Suprapubic skin (tissue), 4 donors: Measurements from ENCODE around the gene HCRTR2. TPM values are rescaled to one million over a fixed set of nuclear protein-coding genes. Genes with fewer than 3 reads are reported as not detected.
"Not testable (repeated sequence)": the region's sequence is repeated elsewhere in the genome, so short reads cannot be mapped to it uniquely, and the experiment has no call there.

ENCODE experiments used
- DNase-seq, 2 donors: peaks; one replicate each; pipeline ENCODE4 v3.0.0-alpha.2; 2019; ENCODE audit warnings: low spot score in 2 of 2
- H3K27ac ChIP-seq: fragments of 200-600 bp; sonication (generic); one replicate; pipeline ENCODE4 v1.5.1; 2019
- H3K27me3 ChIP-seq: fragments of 200-600 bp; sonication (generic); one replicate; pipeline ENCODE4 v1.5.1; 2019
- H3K36me3 ChIP-seq: fragments of 200-600 bp; sonication (generic); one replicate; pipeline ENCODE4 v1.5.1; 2019
- H3K4me1 ChIP-seq: fragments of 200-600 bp; sonication (generic); one replicate; pipeline ENCODE4 v1.5.1; 2019
- H3K4me3 ChIP-seq: fragments of 200-600 bp; sonication (generic); one replicate; pipeline ENCODE4 v1.5.1; 2019; ENCODE audit warnings: mild to moderate bottlenecking
- H3K9me3 ChIP-seq: fragments of 200-600 bp; sonication (generic); one replicate; pipeline ENCODE4 v1.5.1; 2019
- EP300 ChIP-seq: sonication (generic); formaldehyde crosslinking; IDR thresholded peaks from one replicate; pipeline ENCODE4 v1.6.1; 2017; ENCODE audit warnings: antibody characterized with exemption
- POLR2A ChIP-seq, 2 donors: fragments of 450-650 bp; IDR thresholded peaks; one replicate each; pipeline ENCODE4 v1.6.1; 2017; ENCODE audit warnings: antibody characterized with exemption in 2 of 2, mild to moderate bottlenecking in 2 of 2, moderate library complexity in 2 of 2
- POLR2AphosphoS5 ChIP-seq, 3 donors: sonication (generic); formaldehyde crosslinking; IDR thresholded peaks; one replicate each; pipeline ENCODE4 v1.6.1; 2017; ENCODE audit warnings: antibody characterized with exemption in 3 of 3
- whole genome bisulfite sequencing: methylation state at CpG from one replicate; pipeline ENCODE4 v1.1.5; 2018; 5-methylcytosine and 5-hydroxymethylcytosine counted together
- total RNA-seq, 4 donors: library from RNA; depleted of rRNA; stranded (reverse); fragments of >200 nt; gene quantifications; one replicate each; pipeline ENCODE4 v1.1.0, GENCODE V29; 2016
- TF ChIP-seq, protein P1 (sequence below), 2 donors: fragments of 200-600 bp in 1 of 2; fragments of 450-650 bp in 1 of 2; sonication (generic) in 1 of 2; IDR thresholded peaks; one replicate each; pipeline ENCODE4 v1.5.1; 2016 to 2019; ENCODE audit warnings: antibody characterized with exemption in 2 of 2, mild to moderate bottlenecking in 1 of 2, moderate library complexity in 1 of 2

Gene HCRTR2
- total RNA-seq, 4 donors from 2014 or later = not detected

- TF ChIP-seq, protein P1, sequence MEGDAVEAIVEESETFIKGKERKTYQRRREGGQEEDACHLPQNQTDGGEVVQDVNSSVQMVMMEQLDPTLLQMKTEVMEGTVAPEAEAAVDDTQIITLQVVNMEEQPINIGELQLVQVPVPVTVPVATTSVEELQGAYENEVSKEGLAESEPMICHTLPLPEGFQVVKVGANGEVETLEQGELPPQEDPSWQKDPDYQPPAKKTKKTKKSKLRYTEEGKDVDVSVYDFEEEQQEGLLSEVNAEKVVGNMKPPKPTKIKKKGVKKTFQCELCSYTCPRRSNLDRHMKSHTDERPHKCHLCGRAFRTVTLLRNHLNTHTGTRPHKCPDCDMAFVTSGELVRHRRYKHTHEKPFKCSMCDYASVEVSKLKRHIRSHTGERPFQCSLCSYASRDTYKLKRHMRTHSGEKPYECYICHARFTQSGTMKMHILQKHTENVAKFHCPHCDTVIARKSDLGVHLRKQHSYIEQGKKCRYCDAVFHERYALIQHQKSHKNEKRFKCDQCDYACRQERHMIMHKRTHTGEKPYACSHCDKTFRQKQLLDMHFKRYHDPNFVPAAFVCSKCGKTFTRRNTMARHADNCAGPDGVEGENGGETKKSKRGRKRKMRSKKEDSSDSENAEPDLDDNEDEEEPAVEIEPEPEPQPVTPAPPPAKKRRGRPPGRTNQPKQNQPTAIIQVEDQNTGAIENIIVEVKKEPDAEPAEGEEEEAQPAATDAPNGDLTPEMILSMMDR (IDR thresholded peaks at IDR 0.05) = no peak
- TF ChIP-seq POLR2A (IDR thresholded peaks at IDR 0.05) (no peak), POLR2AphosphoS5 (IDR thresholded peaks at IDR 0.05) (no peak), EP300 (no peak)
- Histone ChIP-seq H3K27me3 (no peaks in the 10 kb centered on the region), H3K4me3 (no peak overlapping the region), H3K27ac (no peak overlapping the region), H3K9me3 (no peaks in the 10 kb centered on the region), H3K4me1 (no peaks in the 10 kb centered on the region), H3K36me3 (no peaks in the 10 kb centered on the region)
- no peak for DNase-seq
Measured at GRCh38 chr6:55141611-55142010, 32.7 kb upstream of the HCRTR2 start.

DNA sequence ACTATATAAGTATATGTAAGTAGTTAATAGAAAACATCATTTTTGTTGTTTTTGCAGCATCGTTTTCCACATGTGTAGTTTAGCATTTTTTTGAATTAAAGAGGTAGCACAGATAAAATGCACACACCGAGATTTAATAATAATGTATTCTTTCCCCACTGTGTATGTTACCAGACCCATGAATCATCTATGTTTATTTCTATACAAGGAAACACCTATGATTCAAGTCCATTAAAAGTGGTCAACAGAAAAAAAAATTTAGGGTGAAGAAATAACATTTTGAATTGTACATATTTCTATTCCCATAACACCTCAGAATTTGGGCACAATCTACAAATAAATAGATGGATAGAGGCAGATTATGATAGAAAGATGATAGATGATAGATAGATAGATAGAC lies 31.7 kb upstream of the HCRTR2 start:
- no peak for DNase-seq
- TF ChIP-seq POLR2A (IDR thresholded peaks at IDR 0.05) (no peak), EP300 (no peak), POLR2AphosphoS5 (IDR thresholded peaks at IDR 0.05) (no peak)
- TF ChIP-seq, protein P1 (IDR thresholded peaks at IDR 0.05) = no peak

GRCh38 chr6:55153284-55153683 lies 21.0 kb upstream of the HCRTR2 start:
- TF ChIP-seq POLR2A (IDR thresholded peaks at IDR 0.05) (no peak), EP300 (no peak), POLR2AphosphoS5 (IDR thresholded peaks at IDR 0.05) (no peak)
- TF ChIP-seq, protein P1 (IDR thresholded peaks at IDR 0.05) = no peak
- no peaks in the 10 kb centered on the region for H3K9me3 ChIP-seq
- DNase-seq = no peak
- H3K27me3 ChIP-seq = no peaks in the 10 kb centered on the region
- WGBS = 79% methylated on average over 1 of the region's 1 CpG
- no peak overlapping the region for H3K27ac ChIP-seq
- H3K36me3 ChIP-seq = no peaks in the 10 kb centered on the region
- H3K4me1 ChIP-seq = no peaks in the 10 kb centered on the region
- H3K4me3 ChIP-seq = no peak overlapping the region

More for the DNA sequence above, 31.7 kb upstream of the HCRTR2 start:
- Histone ChIP-seq H3K36me3 (no peaks in the 10 kb centered on the region), H3K27ac (no peak overlapping the region), H3K4me1 (no peaks in the 10 kb centered on the region), H3K27me3 (no peaks in the 10 kb centered on the region), H3K4me3 (no peak overlapping the region), H3K9me3 (no peaks in the 10 kb centered on the region)
- 79% methylated on average over 2 of the region's 2 CpGs for WGBS

DNA sequence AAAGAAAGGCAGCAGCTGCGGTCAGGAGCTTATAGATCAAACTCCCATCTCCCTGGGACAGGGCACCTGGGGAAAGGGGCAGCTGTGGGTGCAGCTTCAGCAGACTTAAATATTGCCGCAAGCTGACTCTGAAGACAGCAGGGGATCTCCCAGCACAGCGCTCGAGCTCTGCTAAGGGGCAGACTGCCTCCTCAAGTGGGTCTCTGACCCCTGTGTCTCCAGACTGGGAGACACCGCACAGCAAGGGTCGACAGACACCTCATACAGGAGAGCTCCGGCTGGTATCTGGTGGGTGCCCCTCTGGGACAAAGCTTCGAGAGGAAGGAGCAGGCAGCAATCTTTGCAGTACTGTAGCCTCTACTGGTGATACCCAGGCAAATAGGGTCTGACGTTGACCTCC lies 15.5 kb upstream of the HCRTR2 start:
- WGBS = 88% methylated on average over 9 of the region's 9 CpGs
- not testable (repeated sequence) for H3K27me3 ChIP-seq, H3K36me3 ChIP-seq, H3K4me3 ChIP-seq, H3K9me3 ChIP-seq, DNase-seq, H3K27ac ChIP-seq, H3K4me1 ChIP-seq

DNA sequence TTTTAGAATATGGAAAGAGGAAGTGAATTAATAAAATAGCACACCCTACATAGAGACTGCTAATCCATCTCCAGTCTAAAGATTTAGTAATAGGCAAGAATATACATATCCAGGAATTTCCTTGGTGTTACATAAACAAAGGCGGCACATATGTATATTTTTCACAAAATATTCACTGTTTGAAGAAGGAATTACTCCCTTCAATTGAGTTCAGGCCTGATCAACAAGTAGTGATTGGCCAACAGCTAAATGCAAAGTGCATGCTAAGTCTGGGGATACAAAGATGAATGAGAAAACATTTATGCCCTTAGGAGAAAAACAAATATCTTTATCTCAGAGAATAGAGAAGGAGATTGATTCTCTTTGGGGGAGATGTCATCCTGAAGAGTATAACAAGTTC lies 6.5 kb upstream of the HCRTR2 start:
- Histone ChIP-seq H3K27ac (no peak overlapping the region), H3K36me3 (no peaks in the 10 kb centered on the region), H3K27me3 (no peaks in the 10 kb centered on the region), H3K4me1 (no peaks in the 10 kb centered on the region), H3K4me3 (no peak overlapping the region), H3K9me3 (no peaks in the 10 kb centered on the region)
- no peak for DNase-seq
- no peak for TF ChIP-seq POLR2A (IDR thresholded peaks at IDR 0.05)
- no peak for TF ChIP-seq POLR2AphosphoS5 (IDR thresholded peaks at IDR 0.05)
- TF ChIP-seq EP300 = no peak
- TF ChIP-seq, protein P1 (IDR thresholded peaks at IDR 0.05) = no peak
- WGBS = 52% methylated on average over 1 of the region's 1 CpG
